Activated CD4-positive, alpha-beta T cell treated with anti-CD3 and anti-CD28 coated beads, Interleukin-10, Interleukin-2, amounts not matched to agents 100 ng/mL and 50 ng/mL, durations not matched to agents 16 hours and 8 hours (primary cell): Measurements from ENCODE around the gene INSRR.

Experiments used
- DNase-seq: peaks from one replicate; pipeline ENCODE4 v3.0.0-alpha.2; 2020

Gene INSRR

DNA sequence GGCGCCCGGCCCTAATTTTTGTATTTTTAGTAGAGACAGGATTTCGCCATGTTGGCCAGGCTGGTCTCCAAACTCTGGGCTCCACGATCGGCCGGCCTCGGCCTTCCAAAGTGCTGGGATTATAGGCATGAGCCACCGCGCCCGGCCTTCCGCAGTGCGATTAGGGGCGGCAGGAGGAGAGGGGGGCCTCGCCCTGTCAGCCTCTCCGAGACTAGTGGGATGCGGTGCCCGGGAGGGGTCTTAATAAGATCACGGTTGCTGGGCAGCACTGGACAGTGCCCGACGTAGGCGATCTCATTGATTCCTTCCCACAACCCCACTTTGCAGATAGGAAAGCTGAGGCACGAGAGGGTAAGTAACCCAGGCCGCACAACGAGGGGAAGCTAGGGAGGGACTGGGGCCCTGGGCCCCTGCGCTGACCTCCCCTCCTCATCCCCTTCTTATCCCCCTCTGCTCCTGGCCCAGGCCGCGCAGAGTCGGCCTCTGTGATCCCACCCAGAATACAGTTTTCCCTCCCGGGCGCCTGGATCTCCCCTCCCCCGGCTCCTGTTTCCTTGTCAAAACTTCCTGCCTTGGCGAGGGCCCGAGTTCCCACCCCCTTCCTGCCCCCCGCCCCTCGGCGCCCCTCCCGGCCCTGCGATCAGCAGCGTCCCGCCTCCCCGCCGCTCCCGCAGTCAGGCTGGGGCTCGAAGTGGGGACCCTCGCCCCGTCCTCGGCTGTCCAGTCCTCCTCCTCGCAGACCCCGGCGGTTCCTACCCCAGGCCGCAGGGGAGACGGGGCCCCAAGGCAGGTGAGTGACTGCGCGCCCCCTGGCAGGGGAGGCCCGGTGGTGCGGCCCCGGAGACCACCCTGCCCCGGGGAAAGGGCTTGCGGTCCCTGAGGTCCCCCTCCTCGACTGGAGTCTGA is 34.4 kb upstream of the INSRR start, which contains the start of gene PEAR1:
Gene PEAR1 (plus strand): TSS at position 671 of the 906 bp plus-strand sequence. CDS start 10,209 bp downstream, outside the sequence.
- no peak for DNase-seq

DNA sequence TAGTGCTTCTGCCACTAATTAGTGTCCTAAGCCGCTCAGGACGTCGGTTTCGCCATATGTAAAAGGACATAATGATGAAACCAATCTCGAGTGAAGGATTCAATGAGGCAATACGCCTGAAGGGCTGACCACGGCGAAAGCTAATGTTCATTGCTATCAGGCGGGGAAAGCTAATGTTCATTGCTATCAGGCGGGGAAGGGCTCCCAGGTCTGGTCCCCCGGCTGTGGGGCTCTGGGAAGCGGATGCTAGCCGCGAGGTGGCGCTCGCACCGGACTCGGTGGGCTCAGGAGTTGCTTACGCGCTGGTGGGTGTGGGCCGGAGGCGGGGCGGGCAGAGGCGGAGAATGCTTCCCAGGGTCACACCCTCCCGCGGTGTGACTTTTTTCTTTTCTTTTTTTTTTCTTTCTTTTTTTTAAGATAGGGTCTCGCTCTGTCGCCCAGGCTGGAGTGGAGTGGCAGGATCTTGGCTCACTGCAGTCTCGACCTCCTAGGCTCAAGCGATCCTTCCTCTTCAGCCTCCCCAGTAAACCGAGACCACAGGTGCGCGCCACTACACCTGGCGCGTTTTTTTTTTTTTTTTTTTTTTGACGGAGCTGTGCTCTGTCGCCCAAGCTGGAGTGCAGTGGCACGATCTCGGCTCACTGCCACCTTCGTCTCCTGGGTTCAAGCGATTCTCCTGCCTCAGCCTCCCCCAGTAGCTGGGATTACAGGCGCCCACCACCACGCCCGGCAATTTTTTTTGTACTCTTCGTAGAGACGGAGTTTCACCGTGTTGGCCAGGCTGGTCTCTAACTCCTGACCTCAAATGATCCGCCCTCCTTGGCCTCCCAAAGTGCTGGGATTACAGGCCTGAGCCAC is 33.5 kb upstream of the INSRR start:
- DNase-seq, result peak; percentile 90

DNA sequence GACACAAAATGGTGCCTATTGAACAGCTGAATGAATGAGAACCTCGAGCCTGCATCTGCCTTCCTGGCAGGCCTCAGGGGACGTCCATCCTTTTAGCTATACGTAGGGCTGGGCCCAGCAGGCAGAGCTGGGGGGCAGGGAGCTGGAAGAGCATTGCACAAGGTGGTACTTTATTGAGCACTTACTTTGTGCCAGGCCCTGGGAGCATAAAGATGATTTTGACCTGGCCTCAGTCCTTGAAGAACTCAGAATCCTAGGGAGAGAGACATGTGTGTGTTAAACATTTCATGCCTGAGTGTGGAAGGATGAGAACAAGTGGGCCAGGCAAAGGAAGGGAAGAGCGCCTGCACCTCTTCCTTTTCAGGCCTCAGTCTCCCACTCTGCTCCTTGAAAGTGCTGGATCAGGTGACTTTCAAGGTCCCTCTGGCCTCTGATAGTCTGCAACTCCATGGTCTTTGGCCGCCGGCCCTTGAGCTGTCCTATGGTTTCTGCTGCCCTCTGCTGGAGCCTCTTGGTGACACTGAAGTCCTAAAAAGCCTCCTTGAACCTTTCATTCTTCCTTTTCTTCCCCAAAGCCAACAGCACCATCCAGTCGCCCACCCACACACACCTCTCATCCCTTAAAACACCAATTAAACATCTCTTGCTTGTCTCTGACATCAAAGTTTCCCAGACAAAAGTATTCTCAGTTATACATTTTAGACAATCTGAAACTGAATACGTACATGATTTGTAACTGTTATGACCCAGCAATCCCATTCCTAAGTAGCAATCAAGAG is 31.1 kb upstream of the INSRR start:
- peak; percentile 60 for DNase-seq

DNA sequence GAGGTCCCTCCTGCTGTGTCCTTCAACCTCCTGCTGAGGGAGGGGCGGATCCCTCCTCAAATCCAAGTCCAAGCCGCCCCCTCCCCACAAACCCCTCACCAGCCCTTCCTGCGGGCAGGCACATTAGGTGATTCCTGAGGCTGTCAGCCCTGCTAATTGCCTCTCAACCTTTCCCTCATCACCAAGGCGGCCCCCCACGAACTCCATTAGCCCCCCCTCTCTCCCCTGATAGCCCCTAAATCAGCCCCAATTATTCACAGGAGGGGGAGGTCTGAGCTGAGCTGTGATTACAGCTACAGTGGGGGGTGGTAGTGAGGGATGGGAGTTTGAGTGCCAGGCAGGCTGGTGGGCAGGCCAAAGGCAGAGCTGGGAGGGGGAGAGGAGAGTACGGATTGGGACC is 28.8 kb upstream of the INSRR start:
- DNase-seq, result no peak

DNA sequence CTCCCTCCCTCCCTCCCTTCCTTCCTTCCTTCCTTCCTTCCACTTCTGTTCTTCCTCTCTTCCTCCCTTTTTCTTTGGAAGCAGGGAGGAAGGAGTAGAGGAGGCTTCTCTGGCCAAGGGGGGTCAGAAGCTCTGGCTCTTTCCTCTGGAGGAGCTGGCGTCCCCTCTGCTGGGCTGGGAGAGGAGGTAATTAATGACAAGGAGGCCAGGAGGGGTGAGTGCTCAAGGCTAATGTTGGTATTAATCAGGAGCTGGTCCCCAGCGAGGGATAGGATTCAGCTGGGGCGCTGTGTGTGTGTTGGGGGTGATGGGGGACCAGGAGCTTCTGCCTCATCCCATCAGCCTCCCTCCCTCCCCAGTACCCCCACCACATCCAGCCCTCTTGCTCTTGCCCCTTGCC is 28.4 kb upstream of the INSRR start:
- no peak for DNase-seq

DNA sequence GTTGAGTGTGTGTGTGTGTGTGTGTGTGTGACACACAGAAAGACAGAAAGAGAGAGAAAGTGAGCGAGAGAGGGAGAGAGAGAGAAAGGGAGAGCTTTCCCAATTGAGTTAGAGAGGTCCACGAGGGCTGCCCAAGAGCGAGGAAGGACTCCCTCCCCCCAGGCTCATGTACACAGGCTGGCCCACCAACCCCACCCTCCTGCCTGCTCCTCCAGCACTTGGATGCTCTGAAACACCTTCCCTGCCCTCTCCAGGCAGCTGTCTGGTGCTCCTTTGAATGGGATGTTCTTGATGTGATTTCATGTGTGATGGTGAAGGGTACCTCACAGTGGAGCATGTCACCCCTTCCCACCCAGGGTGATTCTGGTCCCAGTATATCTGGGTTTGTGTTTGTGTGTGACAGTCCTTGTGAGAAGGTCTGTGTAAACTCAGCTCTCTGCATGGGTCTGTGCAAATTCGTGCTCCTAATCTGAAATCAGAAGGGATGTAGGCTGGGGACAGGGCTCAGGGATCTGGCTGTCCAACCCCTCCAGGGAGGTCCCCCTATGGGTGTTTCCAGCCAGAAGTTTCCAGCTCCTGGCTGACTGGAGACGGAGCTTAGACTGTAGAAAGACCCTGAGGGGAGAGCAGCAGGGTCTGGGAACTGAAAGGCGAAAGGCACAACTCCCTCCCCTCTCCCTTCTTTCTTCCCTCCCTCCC is 27.8 kb upstream of the INSRR start:
- DNase-seq, result no peak

DNA sequence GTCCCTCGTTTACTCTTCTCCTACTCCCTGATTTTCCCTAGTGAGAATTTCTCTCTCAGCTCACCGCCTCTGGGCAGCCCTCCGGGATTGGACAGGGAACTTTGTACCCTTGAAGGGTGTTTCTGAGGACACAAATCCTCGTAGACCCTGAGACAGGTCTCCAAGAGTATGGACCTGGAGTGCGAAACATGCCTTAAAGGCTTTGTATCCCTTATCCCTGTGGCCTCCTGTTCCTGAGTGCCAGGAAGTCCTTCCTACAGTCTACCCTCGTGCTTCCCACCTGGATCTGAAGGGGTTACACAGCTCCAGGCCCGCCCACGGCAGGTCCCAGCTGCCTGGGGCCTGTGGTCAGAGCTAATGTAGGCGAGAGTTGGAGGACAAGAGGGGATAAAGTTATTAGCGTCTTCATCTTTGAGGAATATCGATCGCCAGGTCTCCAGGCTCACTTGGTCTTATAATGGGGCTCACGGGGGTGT is 27.0 kb upstream of the INSRR start:
- no peak for DNase-seq

DNA sequence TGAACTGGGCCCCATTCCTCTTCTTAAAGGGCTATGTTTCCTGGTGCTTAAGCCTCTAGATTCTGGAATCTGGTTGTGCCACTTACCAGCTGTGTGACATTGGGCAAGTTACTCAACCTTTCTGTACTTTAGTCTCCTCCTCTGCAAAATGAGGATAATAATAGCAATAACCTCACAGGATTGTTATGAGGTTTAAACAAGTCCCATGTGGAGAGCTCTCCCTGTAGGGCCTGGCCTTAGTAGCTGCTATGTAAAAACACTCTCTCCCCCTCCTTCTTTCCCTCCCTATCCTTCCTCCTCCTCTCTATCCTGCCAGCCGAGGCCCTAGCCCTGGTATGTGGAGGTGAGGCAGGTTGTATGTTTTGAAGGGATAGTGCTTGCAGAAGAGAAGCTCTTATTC is 26.4 kb upstream of the INSRR start:
- DNase-seq, result no peak

DNA sequence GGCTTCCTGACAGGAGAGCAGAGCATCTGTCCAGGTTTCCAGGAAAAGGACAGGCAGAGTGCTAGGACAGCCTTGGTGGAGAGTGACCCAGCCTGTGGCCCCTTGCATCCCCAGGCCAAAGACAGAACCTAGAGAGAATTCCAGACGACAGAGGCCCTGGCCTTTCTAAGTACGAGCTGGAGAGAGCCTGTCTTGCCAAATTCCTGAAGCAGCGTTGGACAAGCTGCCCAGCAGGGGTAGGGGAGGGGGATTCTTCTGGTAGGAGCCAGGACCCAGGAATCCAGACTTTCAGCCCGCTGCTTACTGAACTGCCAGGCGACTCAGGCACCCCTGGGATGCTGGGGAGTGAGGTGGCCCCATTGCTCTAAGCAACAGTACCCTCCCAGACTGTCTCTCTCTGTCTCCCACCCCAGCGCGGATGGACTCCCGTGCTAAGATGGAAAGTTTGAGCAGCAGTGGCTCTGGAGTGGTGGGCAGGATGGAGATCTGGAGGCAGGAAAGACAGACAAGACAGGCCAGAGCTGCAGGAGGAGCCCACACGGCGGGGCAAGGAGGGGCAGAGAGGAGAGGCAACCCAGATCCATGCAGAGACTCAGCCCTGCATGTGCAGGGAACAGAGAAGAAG is 25.8 kb upstream of the INSRR start:
- DNase-seq, result no peak

DNA sequence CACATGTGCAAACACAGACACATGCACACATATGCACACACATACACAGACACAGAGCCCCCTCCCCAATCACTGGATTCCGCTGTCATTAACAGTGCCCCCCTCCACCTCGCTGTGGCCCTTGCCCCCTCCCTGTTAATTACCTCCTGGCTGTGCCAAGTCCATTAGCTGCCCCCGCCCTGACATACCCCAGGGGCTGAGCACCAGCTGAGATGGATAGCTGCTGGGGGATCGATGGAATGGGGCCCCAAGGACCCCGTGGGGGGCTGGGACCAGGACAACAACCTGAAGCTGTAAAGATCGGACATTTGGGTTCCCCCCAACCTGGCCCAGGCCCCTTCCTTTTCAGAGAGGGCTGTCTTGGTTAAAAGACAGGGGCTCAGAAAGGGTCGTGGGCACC is 25.0 kb upstream of the INSRR start:
- no peak for DNase-seq

DNA sequence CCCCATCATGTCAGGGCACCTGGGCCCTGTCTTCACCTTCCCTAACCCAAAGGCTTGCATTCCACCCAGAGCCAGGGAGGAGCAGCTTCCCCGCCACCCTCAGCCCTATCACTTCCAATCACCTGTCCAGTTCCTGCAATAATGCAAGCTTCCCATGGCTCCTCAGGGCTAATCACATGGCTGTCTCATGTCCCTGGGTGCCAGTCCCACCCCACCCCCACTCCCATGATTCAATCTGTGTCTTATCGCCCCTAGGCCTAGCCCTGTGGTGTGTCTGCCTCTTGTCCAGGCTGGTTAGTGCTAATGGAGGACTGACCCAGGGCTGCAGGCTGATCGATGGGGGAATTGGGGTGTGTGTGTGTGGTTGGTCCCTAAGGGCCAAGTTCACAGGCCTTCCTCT is 23.6 kb upstream of the INSRR start:
- DNase-seq, result no peak

DNA sequence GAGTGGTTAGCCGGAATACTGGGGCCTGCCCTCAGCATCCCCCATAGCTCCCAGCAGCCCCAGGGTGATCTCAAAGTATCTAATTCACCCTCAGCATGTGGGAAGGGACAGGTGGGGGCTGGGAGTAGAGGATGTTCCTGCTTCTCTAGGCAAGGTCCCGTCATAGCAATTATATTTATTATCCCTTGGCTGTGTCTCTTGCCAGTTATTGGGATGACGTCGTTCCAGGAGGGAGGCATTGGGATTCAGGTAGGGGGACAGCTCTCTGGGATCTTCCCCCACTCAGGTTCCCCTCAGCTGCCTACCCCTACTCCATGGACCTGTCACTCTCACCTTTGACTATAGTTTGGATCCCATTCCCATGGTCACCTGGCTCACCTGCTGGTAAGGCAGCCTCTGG is 22.7 kb upstream of the INSRR start:
- no peak for DNase-seq

DNA sequence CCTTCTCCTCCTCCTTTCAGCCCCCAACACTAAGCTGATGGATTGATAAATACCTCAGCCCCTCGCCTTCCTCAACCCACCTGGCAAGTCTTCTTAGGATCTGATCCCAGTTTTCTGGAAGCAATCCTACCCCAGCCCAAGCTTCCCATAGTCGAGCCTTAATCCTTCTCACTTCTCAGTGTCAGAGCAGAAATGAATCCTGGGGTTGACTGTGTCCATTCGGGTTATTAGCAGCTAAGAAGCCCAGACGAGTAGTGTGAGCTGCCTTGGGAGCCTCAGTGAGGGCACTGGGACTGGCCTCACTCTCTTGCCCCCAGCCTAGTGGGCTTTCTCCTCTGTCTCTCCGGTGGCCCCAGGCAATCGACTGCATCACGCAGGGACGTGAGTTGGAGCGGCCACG is 22.2 kb upstream of the INSRR start:
- no peak for DNase-seq

DNA sequence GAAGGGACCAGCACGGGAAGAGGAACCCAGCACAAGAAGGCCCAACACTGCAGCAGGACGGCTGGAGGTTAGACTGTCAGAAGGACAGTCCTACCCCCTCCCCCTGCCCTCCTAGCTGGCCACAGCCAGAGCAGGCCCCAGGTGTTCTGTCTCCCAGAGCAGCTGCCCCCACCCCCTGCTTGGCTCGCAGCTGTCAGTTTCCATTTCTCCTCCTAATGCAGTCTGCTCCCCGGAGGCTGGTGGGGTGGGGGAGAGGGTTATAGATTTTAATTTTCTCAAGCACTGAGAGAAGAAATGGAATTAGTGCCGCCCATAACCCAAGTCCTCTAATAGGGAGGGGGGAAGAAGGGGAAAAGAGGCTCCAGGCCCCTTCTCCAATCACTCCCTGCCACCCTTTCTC is 21.6 kb upstream of the INSRR start:
- DNase-seq, result no peak

DNA sequence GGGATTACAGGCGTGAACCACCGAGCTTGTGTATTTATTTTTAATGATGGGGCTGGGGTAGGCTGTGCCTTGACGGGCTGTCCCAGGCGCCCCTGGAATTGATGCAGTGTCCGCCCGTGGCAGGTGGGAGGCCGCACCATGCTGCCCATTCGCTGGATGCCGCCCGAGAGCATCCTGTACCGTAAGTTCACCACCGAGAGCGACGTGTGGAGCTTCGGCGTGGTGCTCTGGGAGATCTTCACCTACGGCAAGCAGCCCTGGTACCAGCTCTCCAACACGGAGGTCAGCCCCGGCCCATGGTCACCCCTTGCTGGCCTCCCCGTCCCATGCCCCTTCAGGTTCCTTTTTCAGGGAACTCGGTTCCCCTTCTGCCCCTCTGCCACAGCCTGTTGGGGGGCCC is 21.0 kb upstream of the INSRR start:
- no peak for DNase-seq

DNA sequence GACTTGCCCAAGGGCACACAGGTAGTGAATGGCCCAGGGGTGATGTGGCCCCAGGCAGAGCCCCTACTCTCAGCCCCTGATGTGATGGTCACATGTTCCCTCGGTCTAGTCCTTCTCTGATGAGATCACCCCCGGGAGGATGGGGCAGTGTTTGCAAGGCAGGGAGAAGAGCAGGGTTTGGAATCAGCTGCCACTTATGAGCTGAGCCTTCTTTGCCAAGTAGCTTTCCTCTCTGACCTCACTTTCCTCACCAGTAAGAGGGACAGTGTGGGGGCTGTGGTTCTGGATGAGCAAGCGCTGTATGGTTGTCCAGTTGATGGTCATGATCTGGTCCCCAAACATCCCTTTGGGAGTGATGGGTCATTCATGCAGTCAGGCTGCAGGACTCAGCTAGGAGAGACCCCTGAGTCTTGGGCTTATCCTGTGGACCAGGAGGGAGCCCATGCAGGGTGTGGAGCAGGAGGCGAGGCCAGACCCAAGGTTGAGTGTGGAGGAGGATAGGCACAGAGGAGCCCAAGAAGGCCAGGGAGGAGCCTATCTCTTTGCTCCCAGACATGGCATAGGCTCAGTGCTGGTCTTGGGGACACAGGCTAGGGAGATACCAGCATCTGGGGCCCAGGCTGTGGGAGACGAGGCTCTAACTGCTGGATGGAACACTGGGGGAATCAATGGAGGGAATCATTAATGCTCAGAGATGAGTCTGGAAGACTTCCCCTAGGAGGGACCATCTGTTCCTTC is 18.7 kb upstream of the INSRR start:
- DNase-seq, result no peak

DNA sequence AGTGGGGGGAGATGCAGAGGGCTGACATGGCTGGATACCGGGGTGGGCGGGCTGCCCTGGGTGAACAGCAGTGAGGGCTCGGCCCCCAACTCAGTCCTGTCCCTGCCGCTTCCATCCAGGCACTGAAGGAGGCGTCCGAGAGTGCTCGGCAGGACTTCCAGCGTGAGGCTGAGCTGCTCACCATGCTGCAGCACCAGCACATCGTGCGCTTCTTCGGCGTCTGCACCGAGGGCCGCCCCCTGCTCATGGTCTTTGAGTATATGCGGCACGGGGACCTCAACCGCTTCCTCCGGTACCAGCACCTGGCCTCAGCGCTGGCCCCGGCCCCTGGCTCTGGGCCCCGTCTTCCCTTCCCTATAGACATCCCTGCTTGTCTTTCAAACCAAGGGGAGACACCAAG is 17.4 kb upstream of the INSRR start:
- no peak for DNase-seq

DNA sequence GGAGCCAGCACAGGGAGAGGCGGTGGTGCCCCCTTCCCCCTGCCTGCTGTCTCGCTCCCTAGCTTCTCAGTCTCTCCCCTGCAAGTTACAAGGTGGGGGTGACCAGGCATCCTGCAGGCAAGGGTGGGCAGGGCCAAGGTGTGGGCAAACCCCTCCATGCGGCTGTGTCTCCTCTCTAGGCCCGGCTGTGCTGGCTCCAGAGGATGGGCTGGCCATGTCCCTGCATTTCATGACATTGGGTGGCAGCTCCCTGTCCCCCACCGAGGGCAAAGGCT is 16.4 kb upstream of the INSRR start:
- no peak for DNase-seq

DNA sequence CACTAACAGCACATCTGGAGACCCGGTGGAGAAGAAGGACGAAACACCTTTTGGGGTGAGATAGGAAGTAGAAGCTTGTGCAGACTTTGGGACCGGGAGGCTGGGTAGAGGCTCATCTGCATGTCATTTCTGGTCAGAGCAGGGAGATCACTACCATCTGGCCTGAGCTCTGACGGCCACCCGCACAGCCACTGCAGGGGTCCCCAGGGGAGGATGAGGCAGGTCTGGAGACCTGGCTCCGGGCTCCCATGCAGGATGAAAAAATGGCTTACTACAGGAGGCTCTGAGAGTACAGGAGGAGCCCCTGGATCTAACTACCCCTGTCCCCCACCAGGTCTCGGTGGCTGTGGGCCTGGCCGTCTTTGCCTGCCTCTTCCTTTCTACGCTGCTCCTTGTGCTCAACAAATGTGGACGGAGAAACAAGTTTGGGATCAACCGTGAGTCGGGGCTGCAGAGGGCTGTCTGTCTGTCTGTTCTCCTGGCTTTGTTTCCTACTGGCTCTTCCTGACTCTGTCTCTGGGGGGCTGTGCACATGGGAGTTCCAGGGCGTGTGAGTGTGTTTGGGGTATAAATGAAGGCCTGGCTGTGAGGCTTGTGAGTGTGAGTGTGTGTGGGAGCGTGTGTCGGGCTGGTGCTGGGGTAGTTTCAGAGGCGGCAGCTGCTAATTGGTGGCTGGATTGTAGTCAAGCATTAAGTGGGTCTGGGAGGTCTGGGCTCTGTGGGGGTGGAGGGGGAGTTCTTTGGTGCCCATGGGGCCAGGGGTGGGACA is 15.8 kb upstream of the INSRR start:
- no peak for DNase-seq

DNA sequence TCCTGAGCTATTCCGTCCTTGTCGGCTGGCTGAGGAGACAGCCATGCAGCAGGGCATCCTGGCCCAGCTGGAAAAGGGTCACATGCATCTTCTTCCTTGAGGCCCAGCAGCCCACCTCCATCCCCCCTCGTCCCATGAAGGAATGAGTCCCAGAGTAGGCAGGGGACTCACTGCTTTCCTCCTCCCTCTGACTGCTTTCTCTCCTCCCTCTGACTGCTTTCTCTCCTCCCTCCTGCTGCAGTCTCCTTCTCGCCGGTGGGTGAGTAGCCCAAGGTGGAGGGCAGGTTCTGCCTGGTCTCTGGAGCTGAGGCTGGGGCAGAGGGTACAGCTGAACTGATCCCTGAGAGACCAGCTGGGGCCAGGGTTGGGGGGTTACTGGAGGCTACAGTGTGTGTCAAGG is 15.2 kb upstream of the INSRR start:
- no peak for DNase-seq

DNA sequence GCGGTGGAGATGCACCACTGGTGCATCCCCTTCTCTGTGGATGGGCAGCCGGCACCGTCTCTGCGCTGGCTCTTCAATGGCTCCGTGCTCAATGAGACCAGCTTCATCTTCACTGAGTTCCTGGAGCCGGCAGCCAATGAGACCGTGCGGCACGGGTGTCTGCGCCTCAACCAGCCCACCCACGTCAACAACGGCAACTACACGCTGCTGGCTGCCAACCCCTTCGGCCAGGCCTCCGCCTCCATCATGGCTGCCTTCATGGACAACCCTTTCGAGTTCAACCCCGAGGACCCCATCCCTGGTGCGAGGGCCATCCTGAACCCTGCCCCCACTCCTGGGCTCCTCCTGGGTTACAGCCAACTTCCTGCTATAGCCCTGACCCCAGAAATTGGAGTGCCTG is 14.7 kb upstream of the INSRR start:
- DNase-seq, result no peak
